DOHH2 (cell line): Measurements from ENCODE around the gene GFY.

ENCODE experiments used
- H3F3A ChIP-seq: fragments of 200-600 bp; sonication (generic), shearing (Covaris generic); 2 replicates; pipeline ENCODE4 v1.6.0; 2016; ENCODE audit warnings: antibody characterized with exemption, mild to moderate bottlenecking; ENCODE audit not compliant: control insufficient read depth, insufficient read depth
- H3K27ac ChIP-seq: fragments of 200-600 bp; sonication (generic); 2 replicates; pipeline ENCODE4 v1.5.1; 2014; ENCODE audit warnings: low read depth, mild to moderate bottlenecking, low read length, moderate library complexity
- H3K27me3 ChIP-seq: fragments of 200-600 bp; sonication (generic); 2 replicates; pipeline ENCODE4 v1.6.1; 2014; ENCODE audit warnings: mild to moderate bottlenecking, low read length, mixed read lengths; ENCODE audit not compliant: control insufficient read depth
- H3K36me3 ChIP-seq: fragments of 200-600 bp; sonication (generic); 2 replicates; pipeline ENCODE4 v1.6.1; 2014; ENCODE audit warnings: mild to moderate bottlenecking, low read length, moderate library complexity, mixed read lengths; ENCODE audit not compliant: control insufficient read depth
- H3K4me1 ChIP-seq: fragments of 200-600 bp; sonication (generic); 2 replicates; pipeline ENCODE4 v1.6.1; 2014; ENCODE audit warnings: mild to moderate bottlenecking, low read length, mixed read lengths; ENCODE audit not compliant: control insufficient read depth
- H3K4me2 ChIP-seq: fragments of 200-600 bp; sonication (generic); 2 replicates; pipeline ENCODE4 v1.6.0; 2014; ENCODE audit warnings: mild to moderate bottlenecking, low read length, moderate library complexity
- H3K4me3 ChIP-seq: fragments of 200-600 bp; sonication (generic); 2 replicates; pipeline ENCODE4 v1.5.1; 2014; ENCODE audit warnings: mild to moderate bottlenecking, low read length, mixed read lengths
- H3K79me2 ChIP-seq: fragments of 200-600 bp; sonication (generic); 2 replicates; pipeline ENCODE4 v1.6.1; 2014; ENCODE audit warnings: mild to moderate bottlenecking, low read length, mixed read lengths; ENCODE audit not compliant: control insufficient read depth
- H3K9me2 ChIP-seq: fragments of 200-600 bp; sonication (generic); replicated peaks from 2 replicates; pipeline ENCODE4 v1.6.1; 2014; ENCODE audit warnings: mild to moderate bottlenecking, low read length, mixed read lengths; ENCODE audit not compliant: control insufficient read depth
- H3K9me3 ChIP-seq: fragments of 200-600 bp; sonication (generic); 2 replicates; pipeline ENCODE4 v1.6.1; 2014; ENCODE audit warnings: antibody characterized with exemption, low read length, mixed read lengths; ENCODE audit not compliant: control insufficient read depth, insufficient read depth
- H4K20me1 ChIP-seq: fragments of 200-600 bp; sonication (generic); 2 replicates; pipeline ENCODE4 v1.6.0; 2014; ENCODE audit warnings: low read depth, mild to moderate bottlenecking, antibody characterized with exemption, low read length, moderate library complexity; ENCODE audit not compliant: control insufficient read depth, insufficient read depth
- CTCF ChIP-seq: fragments of 200-600 bp; sonication (generic); IDR thresholded peaks from one replicate; pipeline ENCODE4 v1.5.1; 2014; ENCODE audit warnings: antibody characterized with exemption, mild to moderate bottlenecking, low read depth, low read length; ENCODE audit not compliant: poor library complexity, severe bottlenecking
- EZH2phosphoT487 ChIP-seq: fragments of 200-600 bp; sonication (generic); IDR thresholded peaks from 2 replicates; pipeline ENCODE4 v1.6.1; 2017; ENCODE audit warnings: borderline replicate concordance, mild to moderate bottlenecking, antibody characterized with exemption, low read length, moderate library complexity, mixed read lengths

The GFY gene

GRCh38 chr19:49430172-49430677, 5.0 kb downstream of the GFY start:
- H3K4me3 ChIP-seq, result no peak overlapping the region
- no peak overlapping the region for H3K27ac ChIP-seq
- no peaks in the 10 kb centered on the region for H3K79me2 ChIP-seq
- no peaks in the 10 kb centered on the region for H3K9me3 ChIP-seq
- H4K20me1 ChIP-seq, result no peaks in the 10 kb centered on the region
- no peaks in the 10 kb centered on the region for H3K36me3 ChIP-seq
- H3K4me1 ChIP-seq, result peaks cover 39% of the 10 kb centered on the region
- H3K4me2 ChIP-seq, result no peak overlapping the region
- no peak for TF ChIP-seq CTCF
- no peak for TF ChIP-seq EZH2phosphoT487
- H3F3A ChIP-seq, result 0 out of 2 replicates have a peak, but pooled peaks cover 5% of the 10 kb centered on the region
- H3K9me2 ChIP-seq, result no peaks in the 10 kb centered on the region
- peaks cover 50% of the 10 kb centered on the region for H3K27me3 ChIP-seq

- H3K9me3 ChIP-seq, result no peaks in the 10 kb centered on the region
- H3K36me3 ChIP-seq, result no peaks in the 10 kb centered on the region
- no peak overlapping the region for H3K27ac ChIP-seq
- peak; percentile 75 for TF ChIP-seq CTCF
- TF ChIP-seq EZH2phosphoT487, result no peak
- H3K4me1 ChIP-seq, result peaks cover 33% of the 10 kb centered on the region
- 0 out of 2 replicates have a peak, but pooled peaks cover 5% of the 10 kb centered on the region for H3F3A ChIP-seq
- no peaks in the 10 kb centered on the region for H3K79me2 ChIP-seq
- H3K9me2 ChIP-seq, result no peaks in the 10 kb centered on the region
- peaks cover 44% of the 10 kb centered on the region for H3K27me3 ChIP-seq
- H3K4me2 ChIP-seq, result no peak overlapping the region
- no peaks in the 10 kb centered on the region for H4K20me1 ChIP-seq
- no peak overlapping the region for H3K4me3 ChIP-seq
Measured at GRCh38 chr19:49430678-49431329, 5.6 kb downstream of the GFY start.

- Histone ChIP-seq H3K4me1 (peaks cover 32% of the 10 kb centered on the region), H3K4me3 (no peak overlapping the region), H3K79me2 (no peaks in the 10 kb centered on the region), H3K36me3 (no peaks in the 10 kb centered on the region), H3K9me2 (no peaks in the 10 kb centered on the region), H3K4me2 (no peak overlapping the region), H4K20me1 (no peaks in the 10 kb centered on the region), H3K27me3 (peaks cover 39% of the 10 kb centered on the region), H3K9me3 (no peaks in the 10 kb centered on the region), H3K27ac (no peak overlapping the region), H3F3A (0 out of 2 replicates have a peak, but pooled peaks cover 5% of the 10 kb centered on the region)
- TF ChIP-seq CTCF (no peak), EZH2phosphoT487 (no peak)
Measured at GRCh38 chr19:49431330-49431749, 6.2 kb downstream of the GFY start.
